Endothelial cell of umbilical vein (primary cell): Measurements from ENCODE around the gene RAB3C.
"Not testable (repeated sequence)": the region's sequence is repeated elsewhere in the genome, so short reads cannot be mapped to it uniquely, and the experiment has no call there.

ENCODE experiments used
- EZH2 ChIP-seq: IDR thresholded peaks from 2 replicates; pipeline ENCODE4 v1.6.1; 2012; ENCODE audit warnings: borderline replicate concordance, low read depth, mild to moderate bottlenecking, moderate library complexity, low read length, inconsistent platforms; ENCODE audit not compliant: severe bottlenecking
- FOS ChIP-seq: IDR thresholded peaks from 2 replicates; pipeline ENCODE4 v1.6.1; 2011; ENCODE audit warnings: mild to moderate bottlenecking, low read length, moderate library complexity, borderline replicate concordance; ENCODE audit not compliant: insufficient read depth
- POLR2AphosphoS5 ChIP-seq: IDR thresholded peaks from 2 replicates; pipeline ENCODE4 v1.6.1; 2012; ENCODE audit warnings: low read depth, mild to moderate bottlenecking, control low read depth, low read length, moderate library complexity; ENCODE audit not compliant: insufficient read depth
- TF ChIP-seq, protein P1 (sequence below), 2 donors: IDR thresholded peaks; 1 replicate in 1 of 2; 2 replicates in 1 of 2; pipeline ENCODE4 v1.5.1; 2011; ENCODE audit warnings: low read length in 2 of 2, mild to moderate bottlenecking in 2 of 2, moderate library complexity in 2 of 2, control low read depth in 1 of 2, inconsistent platforms in 1 of 2, low read depth in 1 of 2; ENCODE audit not compliant: insufficient read depth in 1 of 2; ENCODE audit errors: extremely low read depth in 1 of 2

DNA sequence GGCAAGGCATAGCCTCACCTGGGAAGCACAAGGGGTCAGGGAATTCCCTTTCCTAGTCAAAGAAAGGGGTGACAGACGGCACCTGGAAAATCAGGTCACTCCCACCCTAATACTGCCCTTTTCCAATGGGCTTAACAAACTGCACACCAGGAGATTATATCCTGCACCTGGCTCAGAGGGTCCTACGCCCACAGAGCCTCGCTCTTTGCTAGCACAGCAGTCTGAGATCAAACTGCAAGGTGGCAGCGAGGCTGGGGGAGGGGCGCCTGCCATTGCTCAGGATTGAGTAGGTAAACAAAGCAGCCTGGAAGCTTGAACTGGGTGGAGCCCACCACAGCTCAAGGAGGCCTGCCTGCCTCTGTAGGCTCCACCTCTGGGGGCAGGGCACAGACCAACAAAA lies 9.9 kb upstream of the RAB3C start:
- TF ChIP-seq, protein P1, sequence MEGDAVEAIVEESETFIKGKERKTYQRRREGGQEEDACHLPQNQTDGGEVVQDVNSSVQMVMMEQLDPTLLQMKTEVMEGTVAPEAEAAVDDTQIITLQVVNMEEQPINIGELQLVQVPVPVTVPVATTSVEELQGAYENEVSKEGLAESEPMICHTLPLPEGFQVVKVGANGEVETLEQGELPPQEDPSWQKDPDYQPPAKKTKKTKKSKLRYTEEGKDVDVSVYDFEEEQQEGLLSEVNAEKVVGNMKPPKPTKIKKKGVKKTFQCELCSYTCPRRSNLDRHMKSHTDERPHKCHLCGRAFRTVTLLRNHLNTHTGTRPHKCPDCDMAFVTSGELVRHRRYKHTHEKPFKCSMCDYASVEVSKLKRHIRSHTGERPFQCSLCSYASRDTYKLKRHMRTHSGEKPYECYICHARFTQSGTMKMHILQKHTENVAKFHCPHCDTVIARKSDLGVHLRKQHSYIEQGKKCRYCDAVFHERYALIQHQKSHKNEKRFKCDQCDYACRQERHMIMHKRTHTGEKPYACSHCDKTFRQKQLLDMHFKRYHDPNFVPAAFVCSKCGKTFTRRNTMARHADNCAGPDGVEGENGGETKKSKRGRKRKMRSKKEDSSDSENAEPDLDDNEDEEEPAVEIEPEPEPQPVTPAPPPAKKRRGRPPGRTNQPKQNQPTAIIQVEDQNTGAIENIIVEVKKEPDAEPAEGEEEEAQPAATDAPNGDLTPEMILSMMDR (IDR thresholded peaks at IDR 0.05; ENCODE audit: extremely low read depth in 1 of 2, insufficient read depth in 1 of 2, low read depth in 1 of 2, low read length in 2 of 2), result not testable (repeated sequence)
- not testable (repeated sequence) for TF ChIP-seq EZH2, POLR2AphosphoS5, FOS
